Stomach (tissue), 4 donors: ENCODE results near the gene SMCHD1.

Source experiments
- CTCF ChIP-seq, 7 experiments: fragments of 450-650 bp in 4 of 7; fragments of 200-600 bp in 3 of 7; sonication (generic) in 3 of 7; IDR thresholded peaks; one replicate each; pipeline ENCODE4 v1.5.1; 2016 to 2019; ENCODE audit warnings: antibody characterized with exemption in 7 of 7, control low read depth in 2 of 7, mild to moderate bottlenecking in 1 of 7
- EP300 ChIP-seq: sonication (generic); formaldehyde crosslinking; IDR thresholded peaks from one replicate; pipeline ENCODE4 v1.6.1; 2017; ENCODE audit warnings: antibody characterized with exemption
- POLR2A ChIP-seq, 4 donors: fragments of 450-650 bp; IDR thresholded peaks; one replicate each; pipeline ENCODE4 v1.6.1; 2016; ENCODE audit warnings: antibody characterized with exemption in 4 of 4, control low read depth in 2 of 4, mild to moderate bottlenecking in 1 of 4, moderate library complexity in 1 of 4
- POLR2AphosphoS5 ChIP-seq, 3 donors: sonication (generic); formaldehyde crosslinking; IDR thresholded peaks; one replicate each; pipeline ENCODE4 v1.6.1; 2016; ENCODE audit warnings: antibody characterized with exemption in 3 of 3

GRCh38 chr18:2625217-2625616 lies 30.3 kb upstream of the SMCHD1 start:
- TF ChIP-seq CTCF (IDR thresholded peaks at IDR 0.05) (no peak), POLR2A (IDR thresholded peaks at IDR 0.05) (no peak), EP300 (no peak), POLR2AphosphoS5 (IDR thresholded peaks at IDR 0.05) (no peak)
